GM18909 (cell line): Measurements from ENCODE around the gene DYNLT2B.
"Not testable (repeated sequence)": the region's sequence is repeated elsewhere in the genome, so short reads cannot be mapped to it uniquely, and the experiment has no call there.

ENCODE experiments used
- ATAC-seq: cut with Tn5 transposase; IDR thresholded peaks from one replicate; pipeline ENCODE4 v1.9.1; 2021; ENCODE audit warnings: mild to moderate bottlenecking; ENCODE audit not compliant: unreplicated experiment, poor library complexity

The DYNLT2B gene

GRCh38 chr3:196327405-196327804 lies 9.4 kb upstream of the DYNLT2B start:
- ATAC-seq, result no peak

GRCh38 chr3:196326936-196327335 lies 8.9 kb upstream of the DYNLT2B start:
- ATAC-seq, result no peak

- no peak for ATAC-seq
These were observed 5.7 kb upstream of the DYNLT2B start for GRCh38 chr3:196323691-196324090.

- no peak for ATAC-seq
These were observed 5.0 kb upstream of the DYNLT2B start for GRCh38 chr3:196323016-196323415.

GRCh38 chr3:196321162-196321561 lies 3.1 kb upstream of the DYNLT2B start:
- no peak for ATAC-seq

- ATAC-seq, result no peak
These were observed 2.1 kb upstream of the DYNLT2B start for GRCh38 chr3:196320137-196320536.

GRCh38 chr3:196316799-196317686 lies 997 bp downstream of the DYNLT2B start:
- ATAC-seq, result not testable (repeated sequence)

GRCh38 chr3:196315821-196316220 lies 2.2 kb downstream of the DYNLT2B start:
- ATAC-seq, result no peak

- ATAC-seq, result no peak
These were observed 3.4 kb downstream of the DYNLT2B start for GRCh38 chr3:196314597-196314996.

- ATAC-seq, result not testable (repeated sequence)
These were observed 4.0 kb downstream of the DYNLT2B start for GRCh38 chr3:196314086-196314485.

- not testable (repeated sequence) for ATAC-seq
These were observed 15.1 kb downstream of the DYNLT2B start for GRCh38 chr3:196302960-196303359.

GRCh38 chr3:196302551-196302950 lies 15.5 kb downstream of the DYNLT2B start:
- ATAC-seq, result not testable (repeated sequence)

- no peak for ATAC-seq
These were observed 19.5 kb downstream of the DYNLT2B start for GRCh38 chr3:196298521-196298920.

- ATAC-seq, result no peak
These were observed 25.6 kb downstream of the DYNLT2B start for GRCh38 chr3:196292286-196292923.

GRCh38 chr3:196288141-196288460 lies 29.9 kb downstream of the DYNLT2B start:
- no peak for ATAC-seq

GRCh38 chr3:196287440-196288140 lies 30.4 kb downstream of the DYNLT2B start, which contains the start of gene PCYT1A:
Gene PCYT1A, minus strand, starts transcription at chr3:196287726. Its CDS starts 17,195 bp downstream, at chr3:196270531.
- ATAC-seq, result peak; percentile 84

- ATAC-seq, result peak; percentile 25
These were observed 31.0 kb downstream of the DYNLT2B start for GRCh38 chr3:196287090-196287439.

- ATAC-seq, result no peak
These were observed 33.6 kb downstream of the DYNLT2B start for GRCh38 chr3:196284396-196284795.

- ATAC-seq, result no peak
These were observed 36.1 kb downstream of the DYNLT2B start for GRCh38 chr3:196281962-196282361.

- ATAC-seq, result peak; percentile 61
These were observed 37.2 kb downstream of the DYNLT2B start for GRCh38 chr3:196280689-196281440.
